ENCODE measurements around the gene EIF2D. TPM values are rescaled to one million over a fixed set of nuclear protein-coding genes. Genes with fewer than 3 reads are reported as not detected.

EIF2D gene
- total and polyA plus RNA-seq, 9 of the 15 experiments (the other 6 are each of a cell fraction or from before 2014, with no cell fraction given) = 81.1 to 138 (median 93.9) TPM

- peak; percentile 29 for TF ChIP-seq PRDM10 (IDR thresholded peaks at IDR 0.05; ENCODE audit: partially characterized antibody)
- 0 out of 2 replicates have a peak, but pooled peaks have one; percentile 7 for TF ChIP-seq CREB1 (IDR thresholded peaks at IDR 0.05)
- TF ChIP-seq CREB1 (CRISPR knock-in tag; IDR thresholded peaks at IDR 0.05) = no peak
- TF ChIP-seq ARID1B (IDR thresholded peaks at IDR 0.05) = peak; percentile 53; the same call in 1 of the 2 replicates
- peak; percentile 40 for TF ChIP-seq NEUROD1 (IDR thresholded peaks at IDR 0.05; ENCODE audit: borderline replicate concordance, low read depth, low read length, partially characterized antibody)
- peak; percentile 69 for TF ChIP-seq CBFA2T3 (IDR thresholded peaks at IDR 0.05)
- peak; percentile 25 to 59; a peak in 3 of 4 replicates for TF ChIP-seq MAZ (CRISPR knock-in tag; conservative IDR thresholded peaks at IDR 0.05 in 1 of 2, IDR thresholded peaks at IDR 0.05 in 1 of 2)
- 0 out of 2 replicates have a peak, but pooled peaks have one; percentile 31 for TF ChIP-seq ZNF23 (CRISPR knock-in tag; IDR thresholded peaks at IDR 0.05)
- 0 out of 2 replicates have a peak, but pooled peaks have one; percentile 54 for TF ChIP-seq ZNF79 (CRISPR knock-in tag; IDR thresholded peaks at IDR 0.05; ENCODE audit: low read depth)
- TF ChIP-seq ZNF561 (CRISPR knock-in tag; conservative IDR thresholded peaks at IDR 0.05) = 0 out of 2 replicates have a peak, but pooled peaks have one; percentile 45
- TF ChIP-seq ZKSCAN1 (IDR thresholded peaks at IDR 0.05; ENCODE audit: low read depth, low read length) = 0 out of 2 replicates have a peak, but pooled peaks have one; percentile 55
- 0 out of 2 replicates have a peak, but pooled peaks have one; percentile 28 for TF ChIP-seq REST (IDR thresholded peaks at IDR 0.05; ENCODE audit: borderline replicate concordance)
- peak; percentile 59; the same call in 1 of the 2 replicates for TF ChIP-seq REST (CRISPR knock-in tag; IDR thresholded peaks at IDR 0.05; ENCODE audit: low read depth)
- 0 out of 2 replicates have a peak, but pooled peaks have one; percentile 34 for TF ChIP-seq CREM (IDR thresholded peaks at IDR 0.05; ENCODE audit: low read depth)
- peak; percentile 59; the same call in 1 of the 2 replicates for TF ChIP-seq SMAD3 (CRISPR knock-in tag; conservative IDR thresholded peaks at IDR 0.05)
- TF ChIP-seq SIN3A (IDR thresholded peaks at IDR 0.05; ENCODE audit: borderline replicate concordance in 2 of 2, control insufficient read depth in 1 of 2, low read depth in 2 of 2, low read length in 2 of 2) = peak in 1 of 2 experiments; percentile 28; a peak in 1 of 4 replicates
- peak; percentile 65 to 73; a peak in 2 of 4 replicates for TF ChIP-seq FOXK2 (conservative IDR thresholded peaks at IDR 0.05 in 1 of 2, IDR thresholded peaks at IDR 0.05 in 1 of 2; ENCODE audit: low read depth in 2 of 2)
These were observed 56.8 kb downstream of the EIF2D start (continued) for GRCh38 chr1:206555473-206555935.
